Measurements from ENCODE around the gene TACR1. TPM values are rescaled to one million over a fixed set of nuclear protein-coding genes. Genes with fewer than 3 reads are reported as not detected.

Gene TACR1
- total RNA-seq, 1 experiment from 2014 or later, result not detected

- Histone ChIP-seq H3K27ac (ENCODE audit: low read depth, low read length) (no peak overlapping the region), H3K79me2 (ENCODE audit: insufficient read depth, low read length) (no peaks in the 10 kb centered on the region), H3K9ac (ENCODE audit: low read length) (no peak overlapping the region), H2AFZ (ENCODE audit: low read depth, low read length, poor library complexity, severe bottlenecking) (no peak overlapping the region), H3K4me2 (ENCODE audit: low read length) (no peak overlapping the region), H3K36me3 (ENCODE audit: control insufficient read depth in 1 of 2, insufficient read depth in 2 of 2, low read length in 2 of 2) (no peaks in the 10 kb centered on the region), H3K9me3 (ENCODE audit: control insufficient read depth in 1 of 2, insufficient read depth in 1 of 2, low read depth in 1 of 2, low read length in 2 of 2) (no peaks in the 10 kb centered on the region), H3K4me3 (replicated peaks in 1 of 2; ENCODE audit: low read depth in 1 of 2, low read length in 2 of 2) (no peak overlapping the region), H3K4me1 (ENCODE audit: control insufficient read depth in 1 of 2, insufficient read depth in 2 of 2, low read length in 2 of 2) (no peaks in the 10 kb centered on the region), H3K27me3 (ENCODE audit: insufficient read depth, low read length) (peaks cover 24% of the 10 kb centered on the region; the same call in 1 of the 2 replicates), H3K9me2 (ENCODE audit: insufficient read depth) (no peaks in the 10 kb centered on the region), H4K20me1 (ENCODE audit: insufficient read depth) (no peaks in the 10 kb centered on the region; the same call in 1 of the 2 replicates)
- POLR2A ChIA-PET, result no interaction called here
- ATAC-seq (no peak), DNase-seq (ENCODE audit: low read depth, low spot score) (no peak)
- TF ChIP-seq MAX (IDR thresholded peaks at IDR 0.05) (no peak), ZFX (IDR thresholded peaks at IDR 0.05) (no peak), EZH2 (IDR thresholded peaks at IDR 0.05) (no peak), EZH2phosphoT487 (IDR thresholded peaks at IDR 0.05; ENCODE audit: borderline replicate concordance) (no peak), YY1 (IDR thresholded peaks at IDR 0.05; ENCODE audit: extremely low read depth, insufficient replicate concordance, low read depth, low read length) (no peak), SRF (IDR thresholded peaks at IDR 0.05; ENCODE audit: low read depth) (no peak)
- no TSS peak for BruUV-seq (replicated peaks)
- CTCF ChIA-PET, result no interaction called here
- RAD21 ChIA-PET (ENCODE audit: low non-redundant PET in 1 of 2, low total read pairs in 2 of 2, uncharacterized antibody in 2 of 2, unreplicated experiment in 2 of 2), result no interaction called here
- intact Hi-C loops (cut with micrococcal nuclease), result no loop called here
These were observed 27.3 kb upstream of the TACR1 start for GRCh38 chr2:75226617-75227016.

GRCh38 chr2:75226099-75226498, 26.8 kb upstream of the TACR1 start:
- H3K9me2 ChIP-seq (ENCODE audit: insufficient read depth), result no peaks in the 10 kb centered on the region
- ChIA-PET CTCF (no interaction called here), POLR2A (no interaction called here), RAD21 (ENCODE audit: low non-redundant PET in 1 of 2, low total read pairs in 2 of 2, uncharacterized antibody in 2 of 2, unreplicated experiment in 2 of 2) (no interaction called here)
- no peak overlapping the region for H3K4me3 ChIP-seq (replicated peaks in 1 of 2; ENCODE audit: low read depth in 1 of 2, low read length in 2 of 2)
- H3K36me3 ChIP-seq (ENCODE audit: control insufficient read depth in 1 of 2, insufficient read depth in 2 of 2, low read length in 2 of 2), result no peaks in the 10 kb centered on the region
- H2AFZ ChIP-seq (ENCODE audit: low read depth, low read length, poor library complexity, severe bottlenecking), result no peak overlapping the region
- H3K4me1 ChIP-seq (ENCODE audit: control insufficient read depth in 1 of 2, insufficient read depth in 2 of 2, low read length in 2 of 2), result no peaks in the 10 kb centered on the region
- H4K20me1 ChIP-seq (ENCODE audit: insufficient read depth), result no peaks in the 10 kb centered on the region; the same call in 1 of the 2 replicates
- ATAC-seq (no peak), DNase-seq (ENCODE audit: low read depth, low spot score) (no peak)
- H3K27me3 ChIP-seq (ENCODE audit: insufficient read depth, low read length), result peaks cover 24% of the 10 kb centered on the region; the same call in 1 of the 2 replicates
- no peaks in the 10 kb centered on the region for H3K9me3 ChIP-seq (ENCODE audit: control insufficient read depth in 1 of 2, insufficient read depth in 1 of 2, low read depth in 1 of 2, low read length in 2 of 2)
- H3K9ac ChIP-seq (ENCODE audit: low read length), result no peak overlapping the region
- H3K4me2 ChIP-seq (ENCODE audit: low read length), result no peak overlapping the region
- H3K79me2 ChIP-seq (ENCODE audit: insufficient read depth, low read length), result no peaks in the 10 kb centered on the region
- H3K27ac ChIP-seq (ENCODE audit: low read depth, low read length), result no peak overlapping the region
- BruUV-seq (replicated peaks), result no TSS peak
- intact Hi-C loops (cut with micrococcal nuclease), result no loop called here
- TF ChIP-seq MAX (IDR thresholded peaks at IDR 0.05), result no peak
- no peak for TF ChIP-seq SP1 (IDR thresholded peaks at IDR 0.05; ENCODE audit: low read depth)
- TF ChIP-seq REST (IDR thresholded peaks at IDR 0.05; ENCODE audit: low read depth), result no peak
- TF ChIP-seq POLR2AphosphoS5 (IDR thresholded peaks at IDR 0.05; ENCODE audit: low read depth, low read length), result no peak
- TF ChIP-seq EGR1 (IDR thresholded peaks at IDR 0.05; ENCODE audit: low read depth), result no peak
- no peak for TF ChIP-seq ELF1 (IDR thresholded peaks at IDR 0.05; ENCODE audit: borderline replicate concordance, low read depth)
- no peak for TF ChIP-seq EZH2 (IDR thresholded peaks at IDR 0.05)
- no peak for TF ChIP-seq ZNF274 (IDR thresholded peaks at IDR 0.05; ENCODE audit: low read depth, low read length)
- TF ChIP-seq, protein P1, sequence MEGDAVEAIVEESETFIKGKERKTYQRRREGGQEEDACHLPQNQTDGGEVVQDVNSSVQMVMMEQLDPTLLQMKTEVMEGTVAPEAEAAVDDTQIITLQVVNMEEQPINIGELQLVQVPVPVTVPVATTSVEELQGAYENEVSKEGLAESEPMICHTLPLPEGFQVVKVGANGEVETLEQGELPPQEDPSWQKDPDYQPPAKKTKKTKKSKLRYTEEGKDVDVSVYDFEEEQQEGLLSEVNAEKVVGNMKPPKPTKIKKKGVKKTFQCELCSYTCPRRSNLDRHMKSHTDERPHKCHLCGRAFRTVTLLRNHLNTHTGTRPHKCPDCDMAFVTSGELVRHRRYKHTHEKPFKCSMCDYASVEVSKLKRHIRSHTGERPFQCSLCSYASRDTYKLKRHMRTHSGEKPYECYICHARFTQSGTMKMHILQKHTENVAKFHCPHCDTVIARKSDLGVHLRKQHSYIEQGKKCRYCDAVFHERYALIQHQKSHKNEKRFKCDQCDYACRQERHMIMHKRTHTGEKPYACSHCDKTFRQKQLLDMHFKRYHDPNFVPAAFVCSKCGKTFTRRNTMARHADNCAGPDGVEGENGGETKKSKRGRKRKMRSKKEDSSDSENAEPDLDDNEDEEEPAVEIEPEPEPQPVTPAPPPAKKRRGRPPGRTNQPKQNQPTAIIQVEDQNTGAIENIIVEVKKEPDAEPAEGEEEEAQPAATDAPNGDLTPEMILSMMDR (IDR thresholded peaks at IDR 0.05 in 2 of 3, conservative IDR thresholded peaks at IDR 0.05 in 1 of 3; ENCODE audit: borderline replicate concordance in 1 of 3, insufficient read depth in 1 of 3, low read depth in 2 of 3, low read length in 2 of 3), result no peak

All from HCT116 (cell line).